ENCODE data around the gene GALNT17.
"Not testable (repeated sequence)": the region's sequence is repeated elsewhere in the genome, so short reads cannot be mapped to it uniquely, and the experiment has no call there.

GALNT17 gene

GRCh38 chr7:71206184-71206583, 74.2 kb downstream of the GALNT17 start:
- no peaks in the 10 kb centered on the region for H3K4me1 ChIP-seq (ENCODE audit: control insufficient read depth, insufficient read depth, low read length)
- no peak overlapping the region for H3K27ac ChIP-seq (ENCODE audit: low read length)
- H3K9ac ChIP-seq (ENCODE audit: low read length in 2 of 2): no peak overlapping the region
- no peaks in the 10 kb centered on the region for H3K9me3 ChIP-seq (ENCODE audit: control insufficient read depth in 2 of 2, low read length in 2 of 2)
- no peaks in the 10 kb centered on the region for H3K36me3 ChIP-seq (ENCODE audit: control insufficient read depth in 2 of 2, insufficient read depth in 2 of 2, low read length in 2 of 2)
- H3K27me3 ChIP-seq (ENCODE audit: control insufficient read depth in 1 of 2, insufficient read depth in 2 of 2, low read length in 2 of 2): no peaks in the 10 kb centered on the region
- no peak overlapping the region for H3K4me3 ChIP-seq (ENCODE audit: low read length in 2 of 2)

GRCh38 chr7:71208881-71209280, 76.9 kb downstream of the GALNT17 start:
- Histone ChIP-seq H3K36me3 (ENCODE audit: control insufficient read depth in 2 of 2, insufficient read depth in 2 of 2, low read length in 2 of 2) (no peaks in the 10 kb centered on the region), H3K9ac (ENCODE audit: low read length in 2 of 2) (no peak overlapping the region), H3K4me3 (ENCODE audit: low read length in 2 of 2) (no peak overlapping the region), H3K4me1 (ENCODE audit: control insufficient read depth, insufficient read depth, low read length) (no peaks in the 10 kb centered on the region), H3K27me3 (ENCODE audit: control insufficient read depth in 1 of 2, insufficient read depth in 2 of 2, low read length in 2 of 2) (no peaks in the 10 kb centered on the region), H3K9me3 (ENCODE audit: control insufficient read depth in 2 of 2, low read length in 2 of 2) (no peaks in the 10 kb centered on the region), H3K27ac (ENCODE audit: low read length) (no peak overlapping the region)

- H3K9me3 ChIP-seq (ENCODE audit: control insufficient read depth in 2 of 2, low read length in 2 of 2); H3K9ac ChIP-seq (ENCODE audit: low read length in 2 of 2); H3K4me1 ChIP-seq (ENCODE audit: control insufficient read depth, insufficient read depth, low read length); H3K27me3 ChIP-seq (ENCODE audit: control insufficient read depth in 1 of 2, insufficient read depth in 2 of 2, low read length in 2 of 2); H3K27ac ChIP-seq (ENCODE audit: low read length); H3K4me3 ChIP-seq (ENCODE audit: low read length in 2 of 2); H3K36me3 ChIP-seq (ENCODE audit: control insufficient read depth in 2 of 2, insufficient read depth in 2 of 2, low read length in 2 of 2): not testable (repeated sequence)
Measured at GRCh38 chr7:71209484-71209883, 77.5 kb downstream of the GALNT17 start.

GRCh38 chr7:71210220-71210619, 78.3 kb downstream of the GALNT17 start:
- Histone ChIP-seq H3K9me3 (ENCODE audit: control insufficient read depth in 2 of 2, low read length in 2 of 2) (no peaks in the 10 kb centered on the region), H3K4me1 (ENCODE audit: control insufficient read depth, insufficient read depth, low read length) (no peaks in the 10 kb centered on the region), H3K27me3 (ENCODE audit: control insufficient read depth in 1 of 2, insufficient read depth in 2 of 2, low read length in 2 of 2) (no peaks in the 10 kb centered on the region), H3K4me3 (ENCODE audit: low read length in 2 of 2) (no peak overlapping the region), H3K27ac (ENCODE audit: low read length) (no peak overlapping the region), H3K9ac (ENCODE audit: low read length in 2 of 2) (no peak overlapping the region), H3K36me3 (ENCODE audit: control insufficient read depth in 2 of 2, insufficient read depth in 2 of 2, low read length in 2 of 2) (no peaks in the 10 kb centered on the region)

- H3K9me3 ChIP-seq (ENCODE audit: control insufficient read depth in 2 of 2, low read length in 2 of 2); H3K27ac ChIP-seq (ENCODE audit: low read length); H3K4me3 ChIP-seq (ENCODE audit: low read length in 2 of 2); H3K27me3 ChIP-seq (ENCODE audit: control insufficient read depth in 1 of 2, insufficient read depth in 2 of 2, low read length in 2 of 2); H3K9ac ChIP-seq (ENCODE audit: low read length in 2 of 2); H3K36me3 ChIP-seq (ENCODE audit: control insufficient read depth in 2 of 2, insufficient read depth in 2 of 2, low read length in 2 of 2); H3K4me1 ChIP-seq (ENCODE audit: control insufficient read depth, insufficient read depth, low read length): not testable (repeated sequence)
Measured at GRCh38 chr7:71212433-71212832, 80.5 kb downstream of the GALNT17 start.

GRCh38 chr7:71216211-71216610, 84.3 kb downstream of the GALNT17 start:
- H3K9me3 ChIP-seq (ENCODE audit: control insufficient read depth in 2 of 2, low read length in 2 of 2): peaks cover 6 to 21% of the 10 kb centered on the region in 2 donors
- no peaks in the 10 kb centered on the region for H3K4me1 ChIP-seq (ENCODE audit: control insufficient read depth, insufficient read depth, low read length)
- no peaks in the 10 kb centered on the region for H3K27me3 ChIP-seq (ENCODE audit: control insufficient read depth in 1 of 2, insufficient read depth in 2 of 2, low read length in 2 of 2)
- no peak overlapping the region for H3K9ac ChIP-seq (ENCODE audit: low read length in 2 of 2)
- H3K27ac ChIP-seq (ENCODE audit: low read length): no peak overlapping the region
- H3K4me3 ChIP-seq (ENCODE audit: low read length in 2 of 2): no peak overlapping the region
- H3K36me3 ChIP-seq (ENCODE audit: control insufficient read depth in 2 of 2, insufficient read depth in 2 of 2, low read length in 2 of 2): no peaks in the 10 kb centered on the region

- no peak overlapping the region for H3K4me3 ChIP-seq (ENCODE audit: low read length in 2 of 2)
- H3K9me3 ChIP-seq (ENCODE audit: control insufficient read depth in 2 of 2, low read length in 2 of 2): peaks cover 11 to 21% of the 10 kb centered on the region in 2 donors
- no peak overlapping the region for H3K9ac ChIP-seq (ENCODE audit: low read length in 2 of 2)
- H3K4me1 ChIP-seq (ENCODE audit: control insufficient read depth, insufficient read depth, low read length): no peaks in the 10 kb centered on the region
- no peaks in the 10 kb centered on the region for H3K27me3 ChIP-seq (ENCODE audit: control insufficient read depth in 1 of 2, insufficient read depth in 2 of 2, low read length in 2 of 2)
- no peak overlapping the region for H3K27ac ChIP-seq (ENCODE audit: low read length)
- H3K36me3 ChIP-seq (ENCODE audit: control insufficient read depth in 2 of 2, insufficient read depth in 2 of 2, low read length in 2 of 2): no peaks in the 10 kb centered on the region
Measured at GRCh38 chr7:71220210-71220695, 88.3 kb downstream of the GALNT17 start.

GRCh38 chr7:71221049-71221448, 89.1 kb downstream of the GALNT17 start:
- H3K9me3 ChIP-seq (ENCODE audit: control insufficient read depth in 2 of 2, low read length in 2 of 2): peaks cover 11 to 21% of the 10 kb centered on the region in 2 donors
- H3K9ac ChIP-seq (ENCODE audit: low read length in 2 of 2): no peak overlapping the region
- no peaks in the 10 kb centered on the region for H3K36me3 ChIP-seq (ENCODE audit: control insufficient read depth in 2 of 2, insufficient read depth in 2 of 2, low read length in 2 of 2)
- H3K27me3 ChIP-seq (ENCODE audit: control insufficient read depth in 1 of 2, insufficient read depth in 2 of 2, low read length in 2 of 2): no peaks in the 10 kb centered on the region
- H3K4me3 ChIP-seq (ENCODE audit: low read length in 2 of 2): no peak overlapping the region
- H3K4me1 ChIP-seq (ENCODE audit: control insufficient read depth, insufficient read depth, low read length): no peaks in the 10 kb centered on the region
- no peak overlapping the region for H3K27ac ChIP-seq (ENCODE audit: low read length)

- Histone ChIP-seq H3K27me3 (ENCODE audit: control insufficient read depth in 1 of 2, insufficient read depth in 2 of 2, low read length in 2 of 2) (no peaks in the 10 kb centered on the region), H3K9ac (ENCODE audit: low read length in 2 of 2) (no peak overlapping the region), H3K9me3 (ENCODE audit: control insufficient read depth in 2 of 2, low read length in 2 of 2) (peaks cover 11 to 21% of the 10 kb centered on the region in 2 donors), H3K4me3 (ENCODE audit: low read length in 2 of 2) (no peak overlapping the region), H3K4me1 (ENCODE audit: control insufficient read depth, insufficient read depth, low read length) (no peaks in the 10 kb centered on the region), H3K36me3 (ENCODE audit: control insufficient read depth in 2 of 2, insufficient read depth in 2 of 2, low read length in 2 of 2) (no peaks in the 10 kb centered on the region), H3K27ac (ENCODE audit: low read length) (no peak overlapping the region)
Measured at GRCh38 chr7:71221549-71221948, 89.6 kb downstream of the GALNT17 start.

GRCh38 chr7:71227126-71227525, 95.2 kb downstream of the GALNT17 start:
- H3K9me3 ChIP-seq (ENCODE audit: control insufficient read depth in 2 of 2, low read length in 2 of 2): peaks cover 5 to 18% of the 10 kb centered on the region in 2 donors

GRCh38 chr7:71229148-71229547, 97.2 kb downstream of the GALNT17 start:
- no peaks in the 10 kb centered on the region for H3K36me3 ChIP-seq (ENCODE audit: control insufficient read depth in 2 of 2, insufficient read depth in 2 of 2, low read length in 2 of 2)
- no peaks in the 10 kb centered on the region for H3K4me1 ChIP-seq (ENCODE audit: control insufficient read depth, insufficient read depth, low read length)
- H3K27ac ChIP-seq (ENCODE audit: low read length): no peak overlapping the region
- H3K27me3 ChIP-seq (ENCODE audit: control insufficient read depth in 1 of 2, insufficient read depth in 2 of 2, low read length in 2 of 2): no peaks in the 10 kb centered on the region
- peaks cover 3 to 18% of the 10 kb centered on the region in 2 donors for H3K9me3 ChIP-seq (ENCODE audit: control insufficient read depth in 2 of 2, low read length in 2 of 2)
- no peak overlapping the region for H3K4me3 ChIP-seq (ENCODE audit: low read length in 2 of 2)
- H3K9ac ChIP-seq (ENCODE audit: low read length in 2 of 2): no peak overlapping the region

More at GRCh38 chr7:71227126-71227525, 95.2 kb downstream of the GALNT17 start:
- no peak overlapping the region for H3K9ac ChIP-seq (ENCODE audit: low read length in 2 of 2)
- no peak overlapping the region for H3K4me3 ChIP-seq (ENCODE audit: low read length in 2 of 2)
- H3K36me3 ChIP-seq (ENCODE audit: control insufficient read depth in 2 of 2, insufficient read depth in 2 of 2, low read length in 2 of 2): no peaks in the 10 kb centered on the region
- H3K27ac ChIP-seq (ENCODE audit: low read length): no peak overlapping the region
- no peaks in the 10 kb centered on the region for H3K27me3 ChIP-seq (ENCODE audit: control insufficient read depth in 1 of 2, insufficient read depth in 2 of 2, low read length in 2 of 2)
- H3K4me1 ChIP-seq (ENCODE audit: control insufficient read depth, insufficient read depth, low read length): no peaks in the 10 kb centered on the region
